HepG2 (cell line): ENCODE results near the gene TXNL4B. TPM values are rescaled to one million over a fixed set of nuclear protein-coding genes. Genes with fewer than 3 reads are reported as not detected.

Experiments used
- GPN1 ChIP-seq: sonication (generic); formaldehyde crosslinking; IDR thresholded peaks from 2 replicates; pipeline ENCODE4 v1.5.1; 2020; ENCODE audit warnings: missing genetic modification reagents, borderline replicate concordance
- HDAC2 ChIP-seq: sonication (generic); formaldehyde crosslinking; IDR thresholded peaks from 2 replicates; pipeline ENCODE4 v1.4.0; 2020; ENCODE audit warnings: missing genetic modification reagents
- HOXA9 ChIP-seq: sonication (generic); formaldehyde crosslinking; IDR thresholded peaks from 2 replicates; pipeline ENCODE4 v1.8.1; 2022; ENCODE audit warnings: missing genetic modification reagents, mild to moderate bottlenecking, moderate library complexity, borderline replicate concordance
- MIXL1 ChIP-seq: IDR thresholded peaks from 2 replicates; pipeline ENCODE4 v1.6.1; 2016
- SAP130 ChIP-seq: IDR thresholded peaks from 2 replicates; pipeline ENCODE4 v1.6.1; 2016; ENCODE audit warnings: low read depth
- SP4 ChIP-seq: sonication (generic); formaldehyde crosslinking; IDR thresholded peaks from 2 replicates; pipeline ENCODE4 v1.8.1; 2023; ENCODE audit warnings: mild to moderate bottlenecking, missing genetic modification reagents
- ZFP36L1 ChIP-seq: sonication (generic); formaldehyde crosslinking; IDR thresholded peaks from 2 replicates; pipeline ENCODE4 v1.8.0; 2022; ENCODE audit warnings: mild to moderate bottlenecking, missing genetic modification reagents, moderate library complexity
- ZIK1 ChIP-seq: sonication (generic); formaldehyde crosslinking; IDR thresholded peaks from 2 replicates; pipeline ENCODE4 v1.5.0; 2020; ENCODE audit warnings: mild to moderate bottlenecking, low read depth, missing genetic modification reagents, borderline replicate concordance
- ZMYM3 ChIP-seq: sonication (generic); formaldehyde crosslinking; IDR thresholded peaks from 2 replicates; pipeline ENCODE4 v1.5.1; 2020; ENCODE audit warnings: mild to moderate bottlenecking, missing genetic modification reagents
- ZNF180 ChIP-seq: sonication (generic); formaldehyde crosslinking; IDR thresholded peaks from 2 replicates; pipeline ENCODE4 v1.4.0; 2020; ENCODE audit warnings: low read depth, missing genetic modification reagents, borderline replicate concordance
- ZNF589 ChIP-seq: sonication (generic); formaldehyde crosslinking; conservative IDR thresholded peaks from 2 replicates; pipeline ENCODE4 v1.8.0; 2022; ENCODE audit warnings: mild to moderate bottlenecking, moderate library complexity, missing genetic modification reagents
- ZNF7 ChIP-seq: IDR thresholded peaks from 2 replicates; pipeline ENCODE4 v1.6.1; 2016; ENCODE audit warnings: missing biosample characterization, missing genetic modification reagents
- polyA plus RNA-seq, 8 experiments: library from polyadenylated mRNA; depleted of rRNA in 3 of 8; stranded (reverse) in 7 of 8; unstranded in 1 of 8; fragments of >200 nt; fragmentation: Illumina TruSeq in 4 of 8; extraction: Trizol in 4 of 8; gene quantifications; 2 replicates each; pipeline versions ENCODE4 v1.2.1 to v1.2.3, GENCODE V29; 2011 to 2016; ENCODE audit warnings: low read depth in 4 of 8, missing spikeins in 1 of 8, mixed read lengths in 1 of 8; ENCODE audit not compliant: insufficient read depth in 1 of 8
- total RNA-seq, 5 experiments: library from RNA; depleted of rRNA; stranded (reverse); fragments of >200 nt; fragmentation: Illumina TruSeq; extraction: Trizol; gene quantifications; 2 replicates each; pipeline ENCODE4 v1.2.3, GENCODE V29; 2016; ENCODE audit warnings: low read depth in 1 of 5
- TF ChIP-seq, protein P1 (sequence below): IDR thresholded peaks from 2 replicates; pipeline ENCODE4 v1.6.1; 2016; ENCODE audit warnings: missing compliant biosample characterization, missing genetic modification reagents, borderline replicate concordance
- TF ChIP-seq, protein P2 (sequence below): sonication (generic); formaldehyde crosslinking; IDR thresholded peaks from 2 replicates; pipeline ENCODE4 v1.4.0; 2020; ENCODE audit warnings: mild to moderate bottlenecking, missing genetic modification reagents
- TF ChIP-seq, protein P3 (sequence below): sonication (generic); formaldehyde crosslinking; IDR thresholded peaks from 2 replicates; pipeline ENCODE4 v1.4.0; 2020; ENCODE audit warnings: missing genetic modification reagents

The TXNL4B gene
- total and polyA plus RNA-seq, 2 of the 13 experiments (the other 11 are each of a cell fraction or from before 2014, with no cell fraction given): 17.4 to 18.3 TPM

DNA sequence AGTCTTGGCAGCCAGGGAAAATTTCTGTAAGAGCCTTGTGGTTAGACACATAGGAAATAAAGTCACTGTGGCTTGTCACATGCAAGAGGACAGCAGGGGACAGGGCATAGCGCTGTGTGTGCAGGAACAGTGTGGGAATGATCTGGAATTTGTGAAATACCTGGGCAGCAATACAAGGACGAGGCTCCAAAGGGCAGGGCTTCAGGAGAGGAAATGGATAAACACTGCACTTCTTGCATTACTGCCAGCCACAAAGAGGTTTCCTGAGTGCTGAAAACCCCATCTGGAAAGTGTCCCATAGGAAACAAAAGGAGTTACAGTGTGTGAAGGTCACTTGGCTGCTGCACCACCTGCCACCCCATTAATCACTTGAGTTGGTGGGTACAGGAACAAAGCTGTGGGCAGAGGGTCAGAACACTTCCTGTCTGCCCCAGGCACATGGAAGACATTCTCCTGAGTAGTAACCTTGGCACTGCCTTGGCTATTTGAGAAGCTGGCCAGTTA lies 51.2 kb downstream of the TXNL4B start (continued):
- TF ChIP-seq ZMYM3 (CRISPR knock-in tag) (peak; percentile 61; the same call in 1 of the 2 replicates), ZNF7 (peak; percentile 57), HDAC2 (CRISPR knock-in tag) (0 out of 2 replicates have a peak, but pooled peaks have one; percentile 37), SP4 (0 out of 2 replicates have a peak, but pooled peaks have one; percentile 46), HOXA9 (CRISPR knock-in tag) (0 out of 2 replicates have a peak, but pooled peaks have one; percentile 39), ZFP36L1 (no peak), ZNF589 (no peak), SAP130 (peak; percentile 52), ZIK1 (CRISPR knock-in tag) (no peak), ZNF180 (CRISPR knock-in tag) (no peak), GPN1 (CRISPR knock-in tag) (no peak), MIXL1 (peak; percentile 60; the same call in 1 of the 2 replicates)
- TF ChIP-seq, protein P1, sequence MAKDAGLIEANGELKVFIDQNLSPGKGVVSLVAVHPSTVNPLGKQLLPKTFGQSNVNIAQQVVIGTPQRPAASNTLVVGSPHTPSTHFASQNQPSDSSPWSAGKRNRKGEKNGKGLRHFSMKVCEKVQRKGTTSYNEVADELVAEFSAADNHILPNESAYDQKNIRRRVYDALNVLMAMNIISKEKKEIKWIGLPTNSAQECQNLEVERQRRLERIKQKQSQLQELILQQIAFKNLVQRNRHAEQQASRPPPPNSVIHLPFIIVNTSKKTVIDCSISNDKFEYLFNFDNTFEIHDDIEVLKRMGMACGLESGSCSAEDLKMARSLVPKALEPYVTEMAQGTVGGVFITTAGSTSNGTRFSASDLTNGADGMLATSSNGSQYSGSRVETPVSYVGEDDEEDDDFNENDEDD (CRISPR knock-in tag): no peak; the same call in 1 of the 2 replicates
- TF ChIP-seq, protein P2, sequence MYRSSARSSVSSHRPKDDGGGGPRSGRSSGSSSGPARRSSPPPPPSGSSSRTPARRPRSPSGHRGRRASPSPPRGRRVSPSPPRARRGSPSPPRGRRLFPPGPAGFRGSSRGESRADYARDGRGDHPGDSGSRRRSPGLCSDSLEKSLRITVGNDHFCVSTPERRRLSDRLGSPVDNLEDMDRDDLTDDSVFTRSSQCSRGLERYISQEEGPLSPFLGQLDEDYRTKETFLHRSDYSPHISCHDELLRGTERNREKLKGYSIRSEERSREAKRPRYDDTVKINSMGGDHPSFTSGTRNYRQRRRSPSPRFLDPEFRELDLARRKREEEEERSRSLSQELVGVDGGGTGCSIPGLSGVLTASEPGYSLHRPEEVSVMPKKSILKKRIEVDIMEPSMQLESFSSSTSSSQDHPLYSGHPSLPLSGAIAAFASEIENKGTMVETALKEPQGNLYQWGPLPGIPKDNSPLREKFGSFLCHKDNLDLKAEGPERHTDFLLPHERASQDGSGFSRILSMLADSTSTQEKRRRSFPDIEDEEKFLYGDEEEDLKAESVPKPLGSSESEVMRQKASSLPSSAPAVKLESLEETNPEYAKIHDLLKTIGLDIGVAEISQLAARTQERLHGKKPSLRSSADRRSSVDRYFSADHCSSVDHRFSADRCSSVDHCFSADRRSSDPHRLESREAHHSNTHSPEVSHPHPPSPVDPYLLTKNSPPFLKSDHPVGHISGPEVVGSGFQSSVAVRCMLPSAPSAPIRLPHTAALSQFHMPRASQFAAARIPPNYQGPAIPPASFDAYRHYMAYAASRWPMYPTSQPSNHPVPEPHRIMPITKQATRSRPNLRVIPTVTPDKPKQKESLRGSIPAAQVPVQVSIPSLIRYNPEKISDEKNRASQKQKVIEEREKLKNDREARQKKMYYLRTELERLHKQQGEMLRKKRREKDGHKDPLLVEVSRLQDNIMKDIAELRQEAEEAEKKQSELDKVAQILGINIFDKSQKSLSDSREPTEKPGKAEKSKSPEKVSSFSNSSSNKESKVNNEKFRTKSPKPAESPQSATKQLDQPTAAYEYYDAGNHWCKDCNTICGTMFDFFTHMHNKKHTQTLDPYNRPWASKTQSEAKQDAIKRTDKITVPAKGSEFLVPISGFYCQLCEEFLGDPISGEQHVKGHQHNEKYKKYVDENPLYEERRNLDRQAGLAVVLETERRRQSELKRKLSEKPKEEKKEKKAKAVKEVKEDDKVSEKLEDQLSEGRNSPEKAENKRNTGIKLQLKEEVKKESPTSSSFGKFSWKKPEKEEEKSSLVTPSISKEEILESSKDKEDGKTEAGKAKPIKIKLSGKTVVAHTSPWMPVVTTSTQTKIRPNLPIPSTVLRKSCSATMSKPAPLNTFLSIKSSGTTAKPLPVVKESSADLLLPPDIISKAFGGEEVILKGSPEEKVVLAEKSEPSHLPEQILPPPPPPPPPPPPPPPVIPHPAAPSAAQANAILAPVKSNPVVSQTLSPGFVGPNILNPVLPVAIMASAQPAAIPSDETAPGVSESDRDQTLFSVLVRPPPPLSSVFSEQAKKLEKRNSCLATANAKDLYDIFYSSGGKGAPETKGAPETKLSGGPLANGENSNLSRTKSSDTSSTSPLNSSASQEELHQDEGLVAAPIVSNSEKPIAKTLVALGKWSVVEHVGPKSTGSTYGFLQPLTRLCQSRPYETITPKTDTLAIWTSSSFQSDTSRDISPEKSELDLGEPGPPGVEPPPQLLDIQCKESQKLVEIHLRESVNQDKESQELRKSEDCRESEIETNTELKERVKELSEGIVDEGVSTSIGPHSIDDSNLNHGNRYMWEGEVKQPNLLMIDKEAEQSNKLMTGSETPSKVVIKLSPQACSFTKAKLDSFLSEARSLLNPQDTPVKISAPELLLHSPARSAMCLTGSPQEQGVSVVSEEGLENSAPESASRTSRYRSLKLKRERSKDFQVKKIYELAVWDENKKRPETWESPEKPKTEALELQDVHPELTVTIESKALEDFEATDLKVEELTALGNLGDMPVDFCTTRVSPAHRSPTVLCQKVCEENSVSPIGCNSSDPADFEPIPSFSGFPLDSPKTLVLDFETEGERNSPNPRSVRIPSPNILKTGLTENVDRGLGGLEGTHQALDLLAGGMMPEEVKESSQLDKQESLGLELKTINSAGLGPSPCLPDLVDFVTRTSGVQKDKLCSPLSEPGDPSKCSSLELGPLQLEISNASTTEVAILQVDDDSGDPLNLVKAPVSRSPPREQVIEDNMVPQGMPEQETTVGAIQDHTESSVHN (CRISPR knock-in tag): no peak
- TF ChIP-seq, protein P3, sequence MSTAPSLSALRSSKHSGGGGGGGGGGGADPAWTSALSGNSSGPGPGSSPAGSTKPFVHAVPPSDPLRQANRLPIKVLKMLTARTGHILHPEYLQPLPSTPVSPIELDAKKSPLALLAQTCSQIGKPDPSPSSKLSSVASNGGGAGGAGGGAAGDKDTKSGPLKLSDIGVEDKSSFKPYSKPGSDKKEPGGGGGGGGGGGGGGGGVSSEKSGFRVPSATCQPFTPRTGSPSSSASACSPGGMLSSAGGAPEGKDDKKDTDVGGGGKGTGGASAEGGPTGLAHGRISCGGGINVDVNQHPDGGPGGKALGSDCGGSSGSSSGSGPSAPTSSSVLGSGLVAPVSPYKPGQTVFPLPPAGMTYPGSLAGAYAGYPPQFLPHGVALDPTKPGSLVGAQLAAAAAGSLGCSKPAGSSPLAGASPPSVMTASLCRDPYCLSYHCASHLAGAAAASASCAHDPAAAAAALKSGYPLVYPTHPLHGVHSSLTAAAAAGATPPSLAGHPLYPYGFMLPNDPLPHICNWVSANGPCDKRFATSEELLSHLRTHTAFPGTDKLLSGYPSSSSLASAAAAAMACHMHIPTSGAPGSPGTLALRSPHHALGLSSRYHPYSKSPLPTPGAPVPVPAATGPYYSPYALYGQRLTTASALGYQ (CRISPR knock-in tag): 0 out of 2 replicates have a peak, but pooled peaks have one; percentile 11
